Renal cortical epithelial cell (primary cell): ENCODE data around the gene TERT. TPM values are rescaled to one million over a fixed set of nuclear protein-coding genes. Genes with fewer than 3 reads are reported as not detected.

Source experiments
- DNase-seq: peaks from one replicate; pipeline ENCODE4 v3.0.0-alpha.2; 2011; ENCODE audit warnings: low read depth
- total RNA-seq: library from RNA; depleted of rRNA; stranded (reverse); fragments of >200 nt; gene quantifications from 2 replicates; pipeline ENCODE4 v1.2.3, GENCODE V29; 2014

Gene TERT
- total RNA-seq, 1 donor from 2014 or later, result not detected

GRCh38 chr5:1259806-1260480 is 34.9 kb downstream of the TERT start:
- DNase-seq, result no peak

DNA sequence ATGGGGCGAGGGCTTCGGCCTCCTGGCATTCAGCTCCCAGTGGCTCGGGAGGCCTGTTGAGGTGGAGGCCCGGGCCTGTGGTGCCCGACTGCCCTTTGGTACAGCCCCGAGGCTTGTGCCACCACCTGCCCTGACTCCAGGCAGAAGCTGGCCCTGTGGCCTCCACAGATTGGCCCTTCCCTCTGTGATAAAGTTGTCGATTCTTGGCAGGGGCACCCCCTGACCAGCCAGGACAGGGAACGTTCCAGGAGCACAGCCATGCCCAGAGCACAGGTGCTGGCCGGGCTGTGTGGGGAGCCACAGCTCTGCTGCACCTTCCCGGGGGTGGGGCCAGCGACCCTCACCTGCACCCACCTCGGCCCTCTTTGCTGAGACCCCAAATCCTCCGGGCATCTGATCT is 37.0 kb downstream of the TERT start:
- no peak for DNase-seq

- DNase-seq, result no peak
Observed at GRCh38 chr5:1257363-1257762, 37.5 kb downstream of the TERT start.

- DNase-seq, result no peak
Observed at GRCh38 chr5:1256776-1257175, 38.1 kb downstream of the TERT start.

DNA sequence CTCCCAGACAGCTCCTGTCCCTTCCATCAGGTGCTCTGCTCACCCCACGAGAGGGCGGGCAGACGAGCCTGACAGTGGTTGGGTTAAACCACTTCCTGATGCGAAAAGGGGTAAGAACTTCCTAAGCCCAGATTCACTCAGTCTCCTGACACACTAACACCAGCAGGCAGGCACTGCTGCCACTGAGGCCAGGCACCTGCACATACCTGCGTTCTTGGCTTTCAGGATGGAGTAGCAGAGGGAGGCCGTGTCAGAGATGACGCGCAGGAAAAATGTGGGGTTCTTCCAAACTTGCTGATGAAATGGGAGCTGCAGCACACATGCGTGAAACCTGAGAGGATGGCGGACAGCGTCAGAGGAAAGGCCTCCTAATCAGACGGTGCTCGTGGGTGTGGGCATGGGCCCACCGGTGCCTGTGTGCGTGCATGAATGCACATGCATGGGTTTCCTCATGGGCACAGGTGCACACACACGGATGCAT is 39.7 kb downstream of the TERT start:
- no peak for DNase-seq

DNA sequence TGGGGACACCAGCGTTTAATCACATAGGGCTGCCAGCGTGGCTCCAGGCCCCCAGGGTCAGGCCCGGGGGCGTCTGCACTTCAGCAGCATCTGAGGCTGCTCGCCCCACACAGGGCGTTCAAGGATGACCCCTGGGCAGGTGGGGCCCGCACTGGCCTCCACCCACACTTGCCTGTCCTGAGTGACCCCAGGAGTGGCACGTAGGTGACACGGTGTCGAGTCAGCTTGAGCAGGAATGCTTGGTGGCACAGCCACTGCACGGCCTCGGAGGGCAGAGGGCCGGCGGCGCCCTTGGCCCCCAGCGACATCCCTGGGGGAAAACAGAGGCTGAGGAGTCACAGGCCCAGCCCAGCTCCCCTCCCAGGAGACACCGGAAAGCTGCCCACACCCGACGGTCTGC is 40.7 kb downstream of the TERT start:
- no peak for DNase-seq

GRCh38 chr5:1253456-1254105 is 41.3 kb downstream of the TERT start:
- DNase-seq, result no peak

DNA sequence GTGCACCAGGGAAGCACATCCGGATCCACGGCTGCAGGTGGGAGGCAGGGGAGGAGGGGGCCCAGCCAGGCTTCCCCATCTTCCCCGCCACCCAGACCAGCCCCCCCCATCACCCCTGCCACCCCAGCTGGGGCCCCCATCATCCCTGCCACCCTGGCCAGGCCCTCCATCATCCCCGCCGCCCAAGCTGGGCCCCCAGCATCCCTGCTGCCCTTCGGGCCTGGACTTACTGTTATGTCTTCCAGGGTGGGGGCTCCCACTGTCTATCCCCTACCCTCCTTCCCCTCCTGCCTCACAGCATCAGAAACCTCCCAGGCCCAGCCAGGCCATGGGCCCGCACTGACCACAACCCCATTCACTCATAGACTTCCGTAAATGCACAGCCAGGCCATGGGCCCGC is 42.2 kb downstream of the TERT start:
- no peak for DNase-seq

DNA sequence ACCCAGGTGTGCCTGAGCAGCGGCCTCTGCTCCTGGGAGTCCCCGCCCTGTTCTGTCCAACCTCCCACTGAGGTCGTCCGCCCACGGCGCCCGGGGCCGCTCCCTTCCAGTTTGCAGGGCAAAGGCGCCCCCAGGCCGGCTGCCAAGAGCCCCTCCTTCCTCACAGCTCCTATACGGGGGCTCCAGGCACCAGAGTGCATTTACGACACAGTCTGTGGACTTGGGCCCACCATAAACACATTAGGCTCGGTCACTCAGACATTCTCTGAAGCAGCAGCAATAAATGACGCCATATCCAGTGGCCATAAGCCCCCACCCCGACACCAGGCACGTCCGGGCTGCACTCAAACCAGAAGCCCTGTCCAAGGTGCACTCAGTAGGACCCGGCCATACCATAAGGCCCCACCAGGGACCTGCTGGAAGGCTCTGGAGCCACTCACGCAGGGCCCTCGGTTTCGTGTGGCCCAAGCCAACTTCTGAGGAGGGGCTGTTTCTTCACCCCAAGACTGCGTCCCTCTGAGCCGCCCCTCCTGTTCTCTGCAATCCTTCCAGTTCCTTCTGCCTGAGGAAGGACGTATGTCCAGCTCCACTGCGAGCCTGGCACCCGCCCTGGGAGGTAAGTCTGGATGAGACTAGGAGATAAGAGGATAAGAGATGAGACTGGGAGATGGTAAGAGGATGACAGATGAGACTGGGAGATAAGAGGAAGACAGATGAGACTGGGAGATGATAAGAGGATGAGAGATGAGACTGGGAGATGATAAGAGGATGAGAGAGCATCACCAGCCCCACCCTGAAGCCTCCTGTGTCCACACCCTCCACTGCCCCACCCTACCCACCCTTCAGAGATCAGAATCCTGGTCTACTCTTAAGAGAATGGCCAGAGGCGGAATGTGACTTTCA is 42.9 kb downstream of the TERT start:
- DNase-seq, result no peak

- no peak for DNase-seq
Observed at GRCh38 chr5:1249366-1250280, 45.2 kb downstream of the TERT start.

DNA sequence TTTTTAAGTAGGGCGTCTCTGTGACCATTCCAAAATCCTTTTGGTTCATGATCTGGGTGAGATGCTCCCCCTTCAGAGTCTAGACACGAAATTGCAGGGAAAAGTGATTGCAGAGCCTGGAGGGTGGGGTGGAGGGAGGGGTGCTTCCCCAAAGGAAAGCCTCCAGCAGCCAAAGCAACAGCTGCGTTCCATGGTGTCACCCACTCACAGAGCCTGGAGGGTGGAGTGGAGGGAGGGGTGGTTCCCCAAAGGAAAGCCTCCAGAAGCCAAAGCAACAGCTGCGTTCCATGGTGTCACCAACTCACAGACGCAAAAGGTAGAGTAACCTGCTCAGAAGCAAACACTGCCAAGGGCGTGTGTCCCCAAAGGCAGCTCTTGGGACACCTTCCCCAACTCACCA is 47.1 kb downstream of the TERT start:
- no peak for DNase-seq

- DNase-seq, result peak; percentile 6
Observed at GRCh38 chr5:1246711-1247431, 48.0 kb downstream of the TERT start.

DNA sequence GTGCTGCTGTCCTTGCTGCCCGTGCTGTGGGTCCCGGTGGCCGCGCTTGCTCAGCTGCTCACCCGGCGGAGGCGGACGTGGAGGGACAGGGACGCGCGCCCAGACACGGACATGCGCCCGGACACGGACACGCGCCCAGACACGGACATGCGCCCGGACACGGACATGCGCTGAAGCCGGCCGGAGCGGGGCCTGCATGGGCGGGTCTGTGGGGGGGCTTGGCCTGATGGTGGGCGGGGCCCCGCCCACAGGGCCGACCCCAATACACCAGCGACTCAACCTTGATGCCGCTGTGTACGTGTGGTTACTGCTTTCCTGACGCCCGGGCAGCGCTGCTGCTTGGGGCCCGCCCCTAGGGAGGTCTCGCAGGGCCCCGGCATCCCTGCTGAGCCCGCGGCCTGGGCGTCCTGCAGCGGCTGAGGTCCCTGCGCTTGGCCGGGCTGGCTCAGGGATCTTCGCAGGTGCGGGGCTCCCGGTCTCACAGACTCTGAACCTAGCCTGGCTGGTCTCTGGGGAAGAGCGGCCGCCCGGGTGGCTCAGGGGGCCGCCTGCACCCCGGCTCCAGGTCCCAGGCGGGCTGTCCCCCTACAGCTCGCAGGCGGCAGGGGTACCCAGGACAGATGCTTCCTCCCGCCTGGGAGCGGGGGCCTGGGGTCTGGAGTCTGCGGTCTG is 48.8 kb downstream of the TERT start:
- no peak for DNase-seq

DNA sequence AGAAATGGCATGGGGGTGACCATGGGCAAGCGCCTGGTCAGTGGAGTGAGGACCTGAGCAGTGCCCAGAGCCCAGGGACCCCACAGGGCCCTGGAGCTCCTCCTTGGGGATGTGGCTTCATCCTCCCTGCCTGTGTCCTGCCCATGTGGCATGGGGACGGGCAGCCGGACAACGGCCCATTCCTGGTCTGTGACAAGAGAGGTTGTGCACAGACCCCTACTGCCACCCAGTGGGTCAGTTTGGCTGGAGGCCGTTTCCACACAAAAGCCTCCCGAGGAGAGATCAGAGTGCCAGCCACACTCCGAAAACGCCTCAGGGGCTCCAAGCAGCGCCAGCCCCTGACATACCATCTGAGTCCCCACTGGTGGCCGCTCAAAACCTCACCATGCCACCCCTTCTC is 49.9 kb downstream of the TERT start:
- DNase-seq, result no peak

DNA sequence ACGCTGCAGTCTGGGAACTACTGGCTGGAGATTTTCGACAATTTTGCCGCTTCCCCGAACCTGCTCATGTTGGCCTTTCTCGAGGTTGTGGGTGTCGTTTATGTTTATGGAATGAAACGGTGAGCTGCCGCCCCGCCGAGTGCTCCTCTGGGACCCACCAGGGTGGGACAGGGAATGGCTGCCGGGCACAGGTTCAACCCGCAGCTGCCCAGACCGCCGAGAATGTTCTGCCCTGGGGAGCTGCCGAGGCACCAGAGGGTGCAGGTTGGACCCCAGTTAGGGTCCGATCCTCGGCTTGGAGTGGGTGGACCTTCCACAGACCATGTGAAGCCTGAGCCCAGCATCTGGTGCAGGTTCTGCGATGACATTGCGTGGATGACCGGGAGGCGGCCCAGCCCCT is 50.6 kb downstream of the TERT start:
- DNase-seq, result no peak

DNA sequence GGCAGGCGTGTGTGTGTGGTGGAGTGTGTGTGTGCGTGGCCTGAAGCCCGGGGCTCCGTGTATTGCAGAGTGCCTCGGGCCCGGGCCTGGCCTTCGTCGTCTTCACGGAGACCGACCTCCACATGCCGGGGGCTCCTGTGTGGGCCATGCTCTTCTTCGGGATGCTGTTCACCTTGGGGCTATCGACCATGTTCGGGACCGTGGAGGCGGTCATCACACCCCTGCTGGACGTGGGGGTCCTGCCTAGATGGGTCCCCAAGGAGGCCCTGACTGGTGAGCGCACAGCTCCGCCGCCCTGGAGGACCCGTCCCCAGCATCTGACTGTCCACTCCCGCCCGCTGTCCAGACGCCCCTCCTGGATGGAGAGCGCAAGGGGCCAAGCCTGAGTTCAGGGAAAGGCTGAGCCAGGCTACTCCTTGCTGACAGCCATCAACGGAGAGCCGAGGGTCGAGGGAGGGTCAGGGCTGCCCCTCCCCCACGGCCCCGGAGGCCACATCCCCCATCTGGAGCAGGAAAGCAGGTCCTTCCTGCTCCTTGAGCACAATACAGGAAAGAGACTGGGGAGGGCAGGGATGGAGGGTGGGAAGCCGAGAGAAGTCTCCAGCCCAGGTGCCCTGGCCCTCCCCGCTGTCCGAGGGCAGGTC is 51.3 kb downstream of the TERT start:
- no peak for DNase-seq

DNA sequence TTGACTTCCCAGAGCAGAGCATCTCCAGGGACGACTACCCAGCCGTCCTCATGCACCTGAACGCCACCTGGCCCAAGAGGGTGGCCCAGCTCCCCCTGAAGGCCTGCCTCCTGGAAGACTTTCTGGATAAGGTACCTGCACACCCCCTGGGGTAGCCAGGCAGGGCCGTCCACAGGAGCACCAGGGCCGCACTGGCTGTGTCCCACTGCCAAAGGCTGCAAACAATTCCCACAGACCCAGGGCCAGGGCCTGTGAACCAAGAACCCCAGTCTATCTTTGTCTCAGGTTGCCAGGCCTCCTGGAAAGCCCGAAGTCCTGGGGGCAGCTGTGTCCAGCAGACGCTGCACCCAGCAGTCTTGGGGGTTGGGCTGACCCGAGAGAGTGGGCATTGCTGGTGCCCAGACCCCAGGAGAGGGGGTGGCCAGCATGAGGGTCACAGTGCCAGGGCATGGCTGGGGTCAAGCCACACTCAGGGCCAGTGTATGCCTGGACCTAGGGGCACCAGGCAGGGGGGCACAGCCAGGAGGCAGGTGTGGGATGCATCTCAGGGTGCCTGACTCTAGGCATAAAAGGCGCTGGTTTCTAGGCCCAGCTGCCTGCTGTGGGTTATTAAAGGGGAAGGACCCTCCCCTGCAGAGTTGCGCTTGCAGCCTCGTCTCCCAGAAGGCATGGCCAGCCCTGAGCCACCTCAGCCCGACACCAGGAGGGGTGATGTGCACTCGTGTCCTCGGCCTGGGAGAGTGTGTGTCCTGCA is 52.0 kb downstream of the TERT start:
- DNase-seq, result no peak

- DNase-seq, result no peak
Observed at GRCh38 chr5:1241509-1242080, 53.3 kb downstream of the TERT start.
